ENCODE results near the gene KIF3B.
"Not testable (repeated sequence)": the region's sequence is repeated elsewhere in the genome, so short reads cannot be mapped to it uniquely, and the experiment has no call there.

KIF3B gene

GRCh38 chr20:32249030-32249738 is 28.3 kb upstream of the KIF3B start:
- no peak for DNase-seq

- no peak for DNase-seq
Measured at GRCh38 chr20:32251470-32251869, 26.0 kb upstream of the KIF3B start.

- DNase-seq, result no peak
Measured at GRCh38 chr20:32252189-32252588, 25.3 kb upstream of the KIF3B start.

GRCh38 chr20:32260973-32261372 is 16.5 kb upstream of the KIF3B start:
- DNase-seq, result not testable (repeated sequence)

GRCh38 chr20:32261644-32262043 is 15.8 kb upstream of the KIF3B start:
- DNase-seq, result no peak

- DNase-seq, result no peak
Measured at GRCh38 chr20:32263398-32263954, 14.0 kb upstream of the KIF3B start.

GRCh38 chr20:32271620-32272019 is 5.8 kb upstream of the KIF3B start:
- no peak for DNase-seq

GRCh38 chr20:32274359-32274758 is 3.1 kb upstream of the KIF3B start:
- DNase-seq, result no peak

GRCh38 chr20:32275163-32275562 is 2.3 kb upstream of the KIF3B start:
- DNase-seq, result not testable (repeated sequence)

- no peak for DNase-seq
Measured at GRCh38 chr20:32278199-32278643, 770 bp downstream of the KIF3B start.

GRCh38 chr20:32281711-32282110 is 4.3 kb downstream of the KIF3B start:
- DNase-seq, result no peak

- no peak for DNase-seq
Measured at GRCh38 chr20:32282461-32282860, 5.0 kb downstream of the KIF3B start.

- DNase-seq, result no peak
Measured at GRCh38 chr20:32285082-32285620, 7.7 kb downstream of the KIF3B start.

- no peak for DNase-seq
Measured at GRCh38 chr20:32285621-32286371, 8.3 kb downstream of the KIF3B start.

GRCh38 chr20:32287231-32287638 is 9.8 kb downstream of the KIF3B start:
- no peak for DNase-seq

- DNase-seq, result no peak
Measured at GRCh38 chr20:32288225-32288849, 10.9 kb downstream of the KIF3B start.

- DNase-seq, result not testable (repeated sequence)
Measured at GRCh38 chr20:32289299-32289660, 11.8 kb downstream of the KIF3B start.

- no peak for DNase-seq
Measured at GRCh38 chr20:32289661-32290431, 12.4 kb downstream of the KIF3B start.

GRCh38 chr20:32291166-32291565 is 13.7 kb downstream of the KIF3B start:
- no peak for DNase-seq

- DNase-seq, result no peak
Measured at GRCh38 chr20:32292548-32292947, 15.1 kb downstream of the KIF3B start.

- DNase-seq, result no peak
Measured at GRCh38 chr20:32294071-32294470, 16.6 kb downstream of the KIF3B start.

GRCh38 chr20:32296412-32296811 is 19.0 kb downstream of the KIF3B start:
- no peak for DNase-seq
